OCI-LY7 (cell line): ENCODE data around the gene GPS2.
A peak's percentile ranks its signal among the peaks of the same experiment; 100 is the strongest.

Experiments
- CTCF ChIP-seq: fragments of 200-600 bp; sonication (generic); conservative IDR thresholded peaks from 2 replicates; pipeline ENCODE4 v1.5.1; 2014; ENCODE audit warnings: mild to moderate bottlenecking, antibody characterized with exemption, low read length, moderate library complexity, mixed read lengths
- EZH2phosphoT487 ChIP-seq: fragments of 200-600 bp; sonication (generic); IDR thresholded peaks from 2 replicates; pipeline ENCODE4 v1.6.1; 2018; ENCODE audit warnings: low read depth, borderline replicate concordance, mild to moderate bottlenecking, mixed run types, antibody characterized with exemption, low read length, moderate library complexity, mixed read lengths

DNA sequence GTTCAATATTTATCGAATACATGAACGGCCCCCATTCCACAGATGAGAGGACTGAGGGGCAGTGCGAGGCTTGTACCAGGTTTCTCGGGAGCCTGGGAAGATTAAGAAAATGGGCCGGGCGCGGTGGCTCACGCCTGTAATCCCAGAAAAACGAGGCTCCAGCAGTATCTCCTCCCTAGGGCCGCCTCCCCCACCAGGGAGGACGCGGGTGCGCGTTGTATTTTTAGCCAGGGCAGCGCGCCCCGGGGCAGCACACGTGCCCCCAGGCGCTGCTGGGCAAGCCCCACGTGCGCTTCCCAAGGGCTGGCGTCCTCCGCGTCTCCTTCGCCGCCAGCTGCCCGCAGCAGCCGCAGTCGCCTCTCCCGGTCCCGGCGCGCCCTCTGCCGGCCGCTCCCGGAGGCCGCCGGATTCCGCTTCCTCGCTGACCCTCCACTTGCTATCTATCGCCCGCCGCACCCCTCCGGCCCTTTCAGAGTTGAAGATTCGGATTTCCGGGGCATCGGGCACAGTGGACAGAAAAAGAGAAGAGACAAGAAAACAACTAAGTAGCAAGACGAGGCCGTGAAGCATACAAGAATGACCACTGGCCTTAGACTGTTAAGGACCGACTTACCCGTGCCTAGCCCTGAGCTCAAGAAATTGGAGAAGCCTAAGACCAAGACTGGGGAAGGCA lies 18.8 kb downstream of the GPS2 start:
- TF ChIP-seq CTCF = peak; percentile 96
- TF ChIP-seq EZH2phosphoT487 = no peak
